ENCODE data around the gene CELF4. TPM values are rescaled to one million over a fixed set of nuclear protein-coding genes. Genes with fewer than 3 reads are reported as not detected.

CELF4 gene
- total RNA-seq, 1 experiment from 2014 or later: 0.40 TPM

- no peak for DNase-seq
- Histone ChIP-seq H4K20me1 (ENCODE audit: low read length) (no peaks in the 10 kb centered on the region), H3K79me2 (ENCODE audit: low read length) (no peaks in the 10 kb centered on the region), H3K27ac (ENCODE audit: low read length) (no peak overlapping the region), H3F3A (ENCODE audit: low read length, unreplicated experiment) (no peaks in the 10 kb centered on the region), H3K27me3 (ENCODE audit: low read length) (no peaks in the 10 kb centered on the region), H3K9me2 (replicated peaks; ENCODE audit: low read length) (no peaks in the 10 kb centered on the region), H3K4me1 (ENCODE audit: insufficient read depth, low read length) (no peaks in the 10 kb centered on the region), H3K4me3 (ENCODE audit: low read length) (no peak overlapping the region), H3K9me3 (ENCODE audit: low read length) (no peaks in the 10 kb centered on the region), H3K4me2 (ENCODE audit: low read length) (no peak overlapping the region), H3K9ac (ENCODE audit: low read length) (no peak overlapping the region), H2AFZ (ENCODE audit: low read length) (no peak overlapping the region), H3K36me3 (ENCODE audit: low read depth, low read length) (no peaks in the 10 kb centered on the region)
- TF ChIP-seq EZH2 (IDR thresholded peaks at IDR 0.05; ENCODE audit: low read length, unreplicated experiment) (no peak), EZH2phosphoT487 (IDR thresholded peaks at IDR 0.05; ENCODE audit: borderline replicate concordance, low read length) (no peak)
- TF ChIP-seq, protein P1, sequence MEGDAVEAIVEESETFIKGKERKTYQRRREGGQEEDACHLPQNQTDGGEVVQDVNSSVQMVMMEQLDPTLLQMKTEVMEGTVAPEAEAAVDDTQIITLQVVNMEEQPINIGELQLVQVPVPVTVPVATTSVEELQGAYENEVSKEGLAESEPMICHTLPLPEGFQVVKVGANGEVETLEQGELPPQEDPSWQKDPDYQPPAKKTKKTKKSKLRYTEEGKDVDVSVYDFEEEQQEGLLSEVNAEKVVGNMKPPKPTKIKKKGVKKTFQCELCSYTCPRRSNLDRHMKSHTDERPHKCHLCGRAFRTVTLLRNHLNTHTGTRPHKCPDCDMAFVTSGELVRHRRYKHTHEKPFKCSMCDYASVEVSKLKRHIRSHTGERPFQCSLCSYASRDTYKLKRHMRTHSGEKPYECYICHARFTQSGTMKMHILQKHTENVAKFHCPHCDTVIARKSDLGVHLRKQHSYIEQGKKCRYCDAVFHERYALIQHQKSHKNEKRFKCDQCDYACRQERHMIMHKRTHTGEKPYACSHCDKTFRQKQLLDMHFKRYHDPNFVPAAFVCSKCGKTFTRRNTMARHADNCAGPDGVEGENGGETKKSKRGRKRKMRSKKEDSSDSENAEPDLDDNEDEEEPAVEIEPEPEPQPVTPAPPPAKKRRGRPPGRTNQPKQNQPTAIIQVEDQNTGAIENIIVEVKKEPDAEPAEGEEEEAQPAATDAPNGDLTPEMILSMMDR (conservative IDR thresholded peaks at IDR 0.05; ENCODE audit: low read depth, low read length): no peak
- BruUV-seq (replicated peaks): no TSS peak
- POLR2A ChIA-PET (ENCODE audit: unreplicated experiment): no interaction called here
- intact Hi-C loops (cut with micrococcal nuclease): no loop called here
- no peak for ATAC-seq
- CTCF ChIA-PET: no interaction called here
These were observed 224.6 kb downstream of the CELF4 start for GRCh38 chr18:37341016-37341415.

GRCh38 chr18:37339701-37340215 is 225.8 kb downstream of the CELF4 start:
- H3K79me2 ChIP-seq (ENCODE audit: low read length): no peaks in the 10 kb centered on the region
- H3K4me1 ChIP-seq (ENCODE audit: insufficient read depth, low read length): no peaks in the 10 kb centered on the region
- H3K9ac ChIP-seq (ENCODE audit: low read length): no peak overlapping the region
- TF ChIP-seq EZH2 (IDR thresholded peaks at IDR 0.05; ENCODE audit: low read length, unreplicated experiment) (no peak), EZH2phosphoT487 (IDR thresholded peaks at IDR 0.05; ENCODE audit: borderline replicate concordance, low read length) (no peak)
- TF ChIP-seq, protein P1 (conservative IDR thresholded peaks at IDR 0.05; ENCODE audit: low read depth, low read length): no peak
- intact Hi-C loops (cut with micrococcal nuclease): loop anchor here (5.0 kb wide), 1 partner anchor 397 kb away; no protein-coding TSS in a partner anchor
- H3K4me3 ChIP-seq (ENCODE audit: low read length): no peak overlapping the region
- no peak overlapping the region for H3K4me2 ChIP-seq (ENCODE audit: low read length)
- BruUV-seq (replicated peaks): no TSS peak
- no peaks in the 10 kb centered on the region for H3K9me2 ChIP-seq (replicated peaks; ENCODE audit: low read length)
- H2AFZ ChIP-seq (ENCODE audit: low read length): no peak overlapping the region
- no peaks in the 10 kb centered on the region for H3K27me3 ChIP-seq (ENCODE audit: low read length)
- no peaks in the 10 kb centered on the region for H4K20me1 ChIP-seq (ENCODE audit: low read length)
- DNase-seq (no peak), ATAC-seq (no peak)
- no peak overlapping the region for H3K27ac ChIP-seq (ENCODE audit: low read length)
- no peaks in the 10 kb centered on the region for H3K36me3 ChIP-seq (ENCODE audit: low read depth, low read length)
- ChIA-PET POLR2A (ENCODE audit: unreplicated experiment) (no interaction called here), CTCF (no interaction called here)
- H3K9me3 ChIP-seq (ENCODE audit: low read length): no peaks in the 10 kb centered on the region
- H3F3A ChIP-seq (ENCODE audit: low read length, unreplicated experiment): no peaks in the 10 kb centered on the region

DNA sequence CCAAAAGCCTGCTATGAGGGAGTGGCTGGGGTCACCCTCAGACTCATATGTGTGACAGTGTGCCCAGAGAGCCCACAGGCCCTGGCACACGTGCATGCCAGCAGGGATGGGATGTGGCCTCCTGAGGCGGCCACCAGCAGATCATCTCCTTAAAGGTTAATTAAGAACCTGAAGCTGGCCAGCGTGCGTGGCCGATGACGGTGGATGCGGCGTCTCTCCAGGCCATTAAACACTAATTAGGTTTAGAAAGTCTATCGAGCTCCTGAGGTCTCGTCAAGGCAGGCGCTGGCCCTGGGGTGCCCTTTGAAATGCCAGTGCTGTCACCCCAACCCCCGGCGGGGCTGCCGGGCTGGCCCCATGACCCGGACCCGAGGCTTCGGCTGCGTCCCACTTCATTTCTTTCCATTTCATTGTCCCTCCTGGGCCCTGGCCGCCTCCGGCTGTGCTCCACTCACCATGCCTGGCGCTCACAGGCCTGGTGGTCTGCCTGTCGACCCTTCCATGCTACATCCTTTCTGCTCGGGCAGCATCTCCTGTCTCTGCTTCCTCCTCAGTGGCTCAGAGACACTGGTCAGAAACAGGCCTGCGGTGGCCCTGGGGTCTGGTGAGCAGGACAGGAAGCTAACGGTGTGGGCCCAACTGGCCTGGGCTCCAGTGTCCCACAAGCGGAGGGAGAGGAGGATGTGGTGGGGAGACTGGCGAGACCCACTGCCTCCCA is 228.9 kb downstream of the CELF4 start:
- H3K4me3 ChIP-seq (ENCODE audit: low read length): no peak overlapping the region
- DNase-seq: no peak
- ATAC-seq: no peak
- H3K36me3 ChIP-seq (ENCODE audit: low read depth, low read length): no peaks in the 10 kb centered on the region
- H3K27ac ChIP-seq (ENCODE audit: low read length): no peak overlapping the region
- intact Hi-C loops (cut with micrococcal nuclease): loop anchor here (5.0 kb wide), 1 partner anchor 394 kb away; no protein-coding TSS in a partner anchor
- no TSS peak for BruUV-seq (replicated peaks)
- no peaks in the 10 kb centered on the region for H3K4me1 ChIP-seq (ENCODE audit: insufficient read depth, low read length)
- no peak overlapping the region for H2AFZ ChIP-seq (ENCODE audit: low read length)
- ChIA-PET POLR2A (ENCODE audit: unreplicated experiment) (no interaction called here), CTCF (no interaction called here)
- no peaks in the 10 kb centered on the region for H3K9me2 ChIP-seq (replicated peaks; ENCODE audit: low read length)
- no peaks in the 10 kb centered on the region for H4K20me1 ChIP-seq (ENCODE audit: low read length)
- H3F3A ChIP-seq (ENCODE audit: low read length, unreplicated experiment): no peaks in the 10 kb centered on the region
- no peaks in the 10 kb centered on the region for H3K27me3 ChIP-seq (ENCODE audit: low read length)
- no peak overlapping the region for H3K9ac ChIP-seq (ENCODE audit: low read length)
- H3K9me3 ChIP-seq (ENCODE audit: low read length): no peaks in the 10 kb centered on the region
- H3K4me2 ChIP-seq (ENCODE audit: low read length): no peak overlapping the region
- TF ChIP-seq EZH2 (IDR thresholded peaks at IDR 0.05; ENCODE audit: low read length, unreplicated experiment) (no peak), EZH2phosphoT487 (IDR thresholded peaks at IDR 0.05; ENCODE audit: borderline replicate concordance, low read length) (no peak)
- TF ChIP-seq, protein P1 (conservative IDR thresholded peaks at IDR 0.05; ENCODE audit: low read depth, low read length): no peak
- H3K79me2 ChIP-seq (ENCODE audit: low read length): no peaks in the 10 kb centered on the region

Data from PC-3 (cell line).